SU-DHL-6 (cell line): ENCODE data around the gene PALS2.

Experiments used
- H2AFZ ChIP-seq: fragments of 200-600 bp; sonication (generic); 2 replicates; pipeline ENCODE4 v1.6.1; 2014; ENCODE audit warnings: low read depth, mild to moderate bottlenecking, moderate library complexity, mixed read lengths, antibody characterized with exemption, low read length; ENCODE audit not compliant: severe bottlenecking
- H3F3A ChIP-seq: fragments of 200-600 bp; shearing (Covaris generic); 2 replicates; pipeline ENCODE4 v1.6.0; 2016; ENCODE audit warnings: antibody characterized with exemption, mild to moderate bottlenecking; ENCODE audit not compliant: insufficient read depth
- H3K27ac ChIP-seq: fragments of 200-600 bp; sonication (generic); 2 replicates; pipeline ENCODE4 v1.5.1; 2016; ENCODE audit warnings: low read depth, mild to moderate bottlenecking, low read length, moderate library complexity, mixed read lengths
- H3K27me3 ChIP-seq: fragments of 200-600 bp; sonication (generic), shearing (Covaris generic); 2 replicates; pipeline ENCODE4 v1.6.0; 2014; ENCODE audit warnings: mild to moderate bottlenecking, low read length
- H3K36me3 ChIP-seq: fragments of 200-600 bp; sonication (generic); 2 replicates; pipeline ENCODE4 v1.6.1; 2014; ENCODE audit warnings: mild to moderate bottlenecking, low read length, mixed read lengths
- H3K4me2 ChIP-seq: fragments of 300-600, 200-600 bp; shearing (Covaris generic), sonication (generic); 2 replicates; pipeline ENCODE4 v1.6.0; 2014; ENCODE audit warnings: low read length, low read depth, mild to moderate bottlenecking; ENCODE audit not compliant: poor library complexity, severe bottlenecking
- H3K4me3 ChIP-seq: fragments of 200-600 bp; sonication (generic); 2 replicates; pipeline ENCODE4 v1.5.1; 2014; ENCODE audit warnings: antibody characterized with exemption, low read length, mild to moderate bottlenecking, mixed read lengths; ENCODE audit not compliant: insufficient read depth, poor library complexity, severe bottlenecking
- H3K79me2 ChIP-seq: fragments of 200-600 bp; sonication (generic); 2 replicates; pipeline ENCODE4 v1.6.1; 2014; ENCODE audit warnings: mild to moderate bottlenecking, low read length, moderate library complexity; ENCODE audit not compliant: insufficient read depth
- H3K9ac ChIP-seq: fragments of 200-600 bp; sonication (generic); 2 replicates; pipeline ENCODE4 v1.7.0; 2014; ENCODE audit warnings: mild to moderate bottlenecking, low read length
- H3K9me2 ChIP-seq: fragments of 200-600 bp; sonication (generic); replicated peaks from 2 replicates; pipeline ENCODE4 v1.6.1; 2014; ENCODE audit warnings: low read length; ENCODE audit not compliant: insufficient read depth
- H3K9me3 ChIP-seq: fragments of 200-600 bp; sonication (generic); 2 replicates; pipeline ENCODE4 v1.6.1; 2014; ENCODE audit warnings: low read length, mixed read lengths; ENCODE audit not compliant: insufficient read depth
- H4K20me1 ChIP-seq: fragments of 200-600 bp; sonication (generic); 2 replicates; pipeline ENCODE4 v1.6.1; 2014; ENCODE audit warnings: low read depth, mild to moderate bottlenecking, antibody characterized with exemption, low read length, moderate library complexity, mixed read lengths
- EZH2phosphoT487 ChIP-seq: fragments of 200-600 bp; sonication (generic), shearing (Covaris generic); conservative IDR thresholded peaks from 2 replicates; pipeline ENCODE4 v1.6.1; 2018; ENCODE audit warnings: mild to moderate bottlenecking, antibody characterized with exemption, low read length, moderate library complexity, mixed read lengths
- TF ChIP-seq, protein P1 (sequence below): fragments of 200-600 bp; sonication (generic); IDR thresholded peaks from one replicate; pipeline ENCODE4 v1.5.1; 2017; ENCODE audit warnings: antibody characterized with exemption, mild to moderate bottlenecking, low read length, moderate library complexity; ENCODE audit not compliant: insufficient read depth, poor library complexity, severe bottlenecking

PALS2 gene

DNA sequence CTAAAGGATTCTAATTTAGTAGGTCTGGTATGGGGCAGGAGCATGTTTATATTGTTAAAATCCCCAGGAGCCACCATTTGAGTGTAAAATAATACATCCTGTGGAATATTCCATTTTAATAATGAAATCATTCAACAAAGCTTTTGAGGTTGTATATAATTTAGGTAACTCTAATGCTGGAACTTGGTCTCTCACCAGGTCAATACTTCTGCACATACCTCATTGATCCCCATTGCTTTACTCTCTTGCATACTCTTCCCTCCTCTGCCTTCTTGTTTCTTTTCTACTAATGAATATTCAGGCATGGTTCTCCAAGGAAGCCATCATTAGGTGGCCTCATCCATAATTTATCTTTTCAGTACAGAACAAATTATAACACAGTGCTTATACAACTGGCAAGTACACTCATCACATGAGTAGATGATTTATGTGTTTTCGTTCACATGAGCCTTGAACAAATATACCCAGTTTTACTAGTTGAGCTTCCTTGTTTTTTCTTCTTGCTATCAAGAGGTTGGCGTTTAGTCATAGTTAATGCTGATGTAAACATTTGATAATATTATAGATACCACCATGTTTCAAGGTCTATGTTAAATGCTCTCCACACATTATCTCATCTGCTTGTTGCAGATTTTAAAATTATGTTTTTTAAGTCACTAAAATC, 7.2 kb downstream of the PALS2 start:
- Histone ChIP-seq H3K79me2 (peaks cover 82% of the 10 kb centered on the region), H3K4me3 (no peak overlapping the region), H4K20me1 (peaks cover 62% of the 10 kb centered on the region), H3K9me3 (no peaks in the 10 kb centered on the region), H3K4me2 (no peak overlapping the region), H3K9me2 (no peaks in the 10 kb centered on the region), H3F3A (peaks cover 11% of the 10 kb centered on the region), H3K27me3 (no peaks in the 10 kb centered on the region), H2AFZ (no peak overlapping the region), H3K9ac (no peak overlapping the region), H3K27ac (no peak overlapping the region), H3K36me3 (peaks cover 5% of the 10 kb centered on the region; the same call in 1 of the 2 replicates)
- TF ChIP-seq, protein P1, sequence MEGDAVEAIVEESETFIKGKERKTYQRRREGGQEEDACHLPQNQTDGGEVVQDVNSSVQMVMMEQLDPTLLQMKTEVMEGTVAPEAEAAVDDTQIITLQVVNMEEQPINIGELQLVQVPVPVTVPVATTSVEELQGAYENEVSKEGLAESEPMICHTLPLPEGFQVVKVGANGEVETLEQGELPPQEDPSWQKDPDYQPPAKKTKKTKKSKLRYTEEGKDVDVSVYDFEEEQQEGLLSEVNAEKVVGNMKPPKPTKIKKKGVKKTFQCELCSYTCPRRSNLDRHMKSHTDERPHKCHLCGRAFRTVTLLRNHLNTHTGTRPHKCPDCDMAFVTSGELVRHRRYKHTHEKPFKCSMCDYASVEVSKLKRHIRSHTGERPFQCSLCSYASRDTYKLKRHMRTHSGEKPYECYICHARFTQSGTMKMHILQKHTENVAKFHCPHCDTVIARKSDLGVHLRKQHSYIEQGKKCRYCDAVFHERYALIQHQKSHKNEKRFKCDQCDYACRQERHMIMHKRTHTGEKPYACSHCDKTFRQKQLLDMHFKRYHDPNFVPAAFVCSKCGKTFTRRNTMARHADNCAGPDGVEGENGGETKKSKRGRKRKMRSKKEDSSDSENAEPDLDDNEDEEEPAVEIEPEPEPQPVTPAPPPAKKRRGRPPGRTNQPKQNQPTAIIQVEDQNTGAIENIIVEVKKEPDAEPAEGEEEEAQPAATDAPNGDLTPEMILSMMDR = no peak
- TF ChIP-seq EZH2phosphoT487 = no peak

DNA sequence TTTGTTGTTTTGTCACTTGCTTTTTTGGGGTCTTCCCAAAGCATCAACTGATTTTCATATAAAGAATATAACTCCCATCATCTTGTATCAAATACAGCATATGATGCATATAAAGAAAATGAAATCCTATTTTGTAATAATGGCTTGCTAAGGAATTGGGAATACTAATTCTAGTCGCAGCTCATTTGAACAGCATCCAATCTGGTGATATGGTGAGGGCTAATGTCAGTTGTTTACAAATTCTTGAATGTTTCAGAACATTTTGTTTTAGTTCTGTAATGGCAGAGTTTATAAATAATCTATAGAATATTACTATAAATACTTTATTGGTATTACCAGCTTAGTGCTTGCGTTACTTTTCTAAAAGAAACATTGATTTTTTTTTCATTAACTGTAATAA, 8.9 kb downstream of the PALS2 start:
- H4K20me1 ChIP-seq = peaks cover 56% of the 10 kb centered on the region
- no peak overlapping the region for H3K9ac ChIP-seq
- H3F3A ChIP-seq = no peaks in the 10 kb centered on the region
- H2AFZ ChIP-seq = no peak overlapping the region
- H3K79me2 ChIP-seq = peaks cover 82% of the 10 kb centered on the region
- H3K36me3 ChIP-seq = no peaks in the 10 kb centered on the region; the same call in 1 of the 2 replicates
- no peaks in the 10 kb centered on the region for H3K27me3 ChIP-seq
- no peak for TF ChIP-seq EZH2phosphoT487
- TF ChIP-seq, protein P1 = no peak
- H3K27ac ChIP-seq = no peak overlapping the region
- no peaks in the 10 kb centered on the region for H3K9me2 ChIP-seq
- no peaks in the 10 kb centered on the region for H3K9me3 ChIP-seq
- no peak overlapping the region for H3K4me3 ChIP-seq
- no peak overlapping the region for H3K4me2 ChIP-seq

- Histone ChIP-seq H4K20me1 (peaks cover 46% of the 10 kb centered on the region), H3K4me2 (peak overlapping the region; percentile 1), H3K9me2 (no peaks in the 10 kb centered on the region), H3K27me3 (no peaks in the 10 kb centered on the region), H3K9me3 (no peaks in the 10 kb centered on the region), H3K27ac (no peak overlapping the region), H3K79me2 (peaks cover 82% of the 10 kb centered on the region), H3K4me3 (no peak overlapping the region), H3K9ac (no peak overlapping the region), H3K36me3 (no peaks in the 10 kb centered on the region; the same call in 1 of the 2 replicates), H3F3A (0 out of 2 replicates have a peak, but pooled peaks cover 4% of the 10 kb centered on the region), H2AFZ (no peak overlapping the region)
- TF ChIP-seq EZH2phosphoT487 = no peak
- TF ChIP-seq, protein P1 = peak; percentile 81
Observed at GRCh38 chr7:24587853-24588252, 14.6 kb downstream of the PALS2 start.
